GM12874 (cell line): ENCODE results near the gene ETFB.

Source experiments
- TF ChIP-seq, protein P1 (sequence below): IDR thresholded peaks from 2 replicates; pipeline ENCODE4 v1.5.1; 2011; ENCODE audit warnings: low read depth, mild to moderate bottlenecking, control low read depth, low read length, moderate library complexity; ENCODE audit not compliant: insufficient read depth

ETFB gene

DNA sequence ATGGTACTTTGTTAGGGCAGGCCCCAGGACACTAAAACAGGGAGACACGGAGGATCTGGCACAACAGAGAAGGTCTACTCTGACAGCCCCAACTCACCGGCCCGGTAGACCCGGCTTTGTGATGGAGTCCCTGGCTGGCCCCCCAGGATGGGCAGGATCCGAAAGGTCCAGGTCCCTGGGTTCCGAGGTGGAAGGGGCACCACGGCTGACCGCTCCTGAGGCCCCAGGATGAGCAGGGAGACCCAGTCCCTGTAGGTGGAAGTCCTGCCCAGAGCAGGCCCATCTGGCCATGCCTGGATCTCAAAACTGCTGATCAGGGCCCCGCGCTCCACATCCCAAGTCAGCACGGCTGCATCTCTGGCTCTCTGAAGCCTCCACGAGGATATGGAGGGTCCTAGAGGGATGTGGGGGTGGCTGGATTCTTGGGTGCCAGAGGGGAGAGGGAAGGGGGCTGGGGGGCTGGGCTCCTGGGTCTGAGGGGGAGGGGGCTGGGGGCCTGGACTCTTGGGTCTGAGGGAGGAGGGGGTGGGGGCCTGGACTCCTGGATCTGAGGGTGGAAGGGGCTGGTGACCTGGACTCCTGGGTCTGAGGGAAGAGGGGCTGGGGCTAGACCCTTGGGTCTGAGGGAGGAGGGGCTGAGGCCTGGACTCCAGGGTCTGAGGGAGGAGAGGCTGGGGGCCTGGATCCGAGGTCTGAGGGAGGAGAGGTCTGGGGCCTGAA lies 28.9 kb downstream of the ETFB start:
- TF ChIP-seq, protein P1, sequence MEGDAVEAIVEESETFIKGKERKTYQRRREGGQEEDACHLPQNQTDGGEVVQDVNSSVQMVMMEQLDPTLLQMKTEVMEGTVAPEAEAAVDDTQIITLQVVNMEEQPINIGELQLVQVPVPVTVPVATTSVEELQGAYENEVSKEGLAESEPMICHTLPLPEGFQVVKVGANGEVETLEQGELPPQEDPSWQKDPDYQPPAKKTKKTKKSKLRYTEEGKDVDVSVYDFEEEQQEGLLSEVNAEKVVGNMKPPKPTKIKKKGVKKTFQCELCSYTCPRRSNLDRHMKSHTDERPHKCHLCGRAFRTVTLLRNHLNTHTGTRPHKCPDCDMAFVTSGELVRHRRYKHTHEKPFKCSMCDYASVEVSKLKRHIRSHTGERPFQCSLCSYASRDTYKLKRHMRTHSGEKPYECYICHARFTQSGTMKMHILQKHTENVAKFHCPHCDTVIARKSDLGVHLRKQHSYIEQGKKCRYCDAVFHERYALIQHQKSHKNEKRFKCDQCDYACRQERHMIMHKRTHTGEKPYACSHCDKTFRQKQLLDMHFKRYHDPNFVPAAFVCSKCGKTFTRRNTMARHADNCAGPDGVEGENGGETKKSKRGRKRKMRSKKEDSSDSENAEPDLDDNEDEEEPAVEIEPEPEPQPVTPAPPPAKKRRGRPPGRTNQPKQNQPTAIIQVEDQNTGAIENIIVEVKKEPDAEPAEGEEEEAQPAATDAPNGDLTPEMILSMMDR: no peak

DNA sequence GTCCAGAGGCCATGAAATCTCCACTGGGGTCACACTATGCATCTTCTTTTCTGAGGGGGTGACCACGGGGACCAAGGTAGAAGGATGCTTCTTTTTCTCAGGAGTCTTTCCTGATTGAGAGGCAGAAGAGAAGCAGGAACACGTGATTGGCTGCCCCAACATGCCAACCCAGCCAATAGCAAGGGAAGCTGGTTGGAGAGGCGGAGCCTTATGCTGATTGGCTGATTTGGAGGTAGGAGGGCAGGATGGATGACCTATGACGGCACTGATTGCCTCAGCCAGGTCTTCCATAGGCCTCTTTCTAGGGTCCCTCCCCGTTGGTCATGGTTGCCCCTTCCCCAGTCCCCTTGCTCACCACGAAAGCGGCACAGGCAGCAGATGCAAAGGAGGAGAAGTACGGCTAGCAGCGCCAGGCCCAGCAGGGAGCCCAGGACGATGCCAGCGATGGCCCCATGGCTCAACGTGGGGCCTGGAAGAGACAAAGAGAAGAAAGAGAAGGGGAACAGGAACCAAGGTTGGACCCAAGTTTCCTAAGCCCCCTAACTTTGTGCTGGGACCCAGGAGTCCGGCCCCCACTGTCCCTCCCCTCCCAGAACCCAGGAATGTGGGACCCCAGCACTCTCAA lies 32.2 kb downstream of the ETFB start:
- TF ChIP-seq, protein P1: no peak

DNA sequence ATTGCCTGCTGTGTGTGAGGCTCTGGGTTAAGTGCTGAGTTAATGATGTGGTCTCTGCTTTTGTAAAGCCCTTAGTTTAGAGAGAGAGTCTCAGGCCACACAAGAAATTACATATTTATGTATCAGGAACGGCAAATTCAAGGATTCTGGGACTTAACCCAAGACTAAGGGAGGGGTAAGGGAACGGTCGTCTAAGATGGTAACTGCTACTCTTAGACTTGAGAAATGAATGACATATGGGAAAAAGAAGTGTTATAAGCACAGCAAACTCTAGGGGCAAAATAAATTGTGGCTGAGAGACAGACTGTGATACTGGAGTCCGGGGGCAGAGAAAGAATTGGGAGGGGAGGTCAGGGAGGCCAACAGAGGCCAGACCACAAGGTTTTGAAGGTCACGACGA lies 34.5 kb downstream of the ETFB start:
- TF ChIP-seq, protein P1: no peak

DNA sequence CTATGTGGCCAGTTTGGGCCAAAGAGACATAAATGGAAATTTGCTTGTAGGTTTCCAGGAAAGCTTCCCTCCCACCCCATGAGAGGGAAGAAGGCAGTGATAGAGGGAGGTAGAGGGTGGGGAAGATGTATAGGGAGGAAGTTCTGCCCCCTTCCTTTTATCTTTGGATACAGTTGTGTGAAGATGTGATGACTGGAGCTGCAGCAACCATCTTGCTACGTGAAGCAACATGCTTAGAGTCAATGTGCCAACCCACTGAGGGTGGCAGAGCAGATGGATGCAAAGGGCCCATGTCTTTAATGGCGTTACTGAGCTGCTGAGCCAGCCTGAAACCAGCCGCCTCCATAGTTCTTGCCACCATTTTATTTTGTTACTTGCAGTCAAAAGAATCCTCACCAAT lies 35.0 kb downstream of the ETFB start:
- TF ChIP-seq, protein P1: no peak

DNA sequence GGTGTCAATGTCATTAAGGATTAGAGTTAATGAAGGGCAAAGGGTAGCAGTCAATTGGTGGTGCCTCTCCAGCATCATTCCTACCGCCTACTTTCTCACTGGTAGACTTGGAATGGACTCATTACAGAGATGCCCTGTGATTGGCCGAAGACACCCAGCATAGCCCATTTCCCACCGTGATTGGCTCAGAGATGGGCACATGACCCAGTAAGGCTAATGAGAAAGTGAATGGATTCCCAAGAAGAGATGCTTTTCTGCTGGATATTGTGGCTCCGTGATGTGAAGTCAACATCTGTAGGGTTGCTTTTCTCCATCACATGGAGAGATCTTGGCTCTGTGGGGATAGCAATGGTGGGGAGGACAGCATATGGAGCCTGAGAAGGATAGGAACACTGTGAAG lies 35.8 kb downstream of the ETFB start:
- TF ChIP-seq, protein P1: no peak

DNA sequence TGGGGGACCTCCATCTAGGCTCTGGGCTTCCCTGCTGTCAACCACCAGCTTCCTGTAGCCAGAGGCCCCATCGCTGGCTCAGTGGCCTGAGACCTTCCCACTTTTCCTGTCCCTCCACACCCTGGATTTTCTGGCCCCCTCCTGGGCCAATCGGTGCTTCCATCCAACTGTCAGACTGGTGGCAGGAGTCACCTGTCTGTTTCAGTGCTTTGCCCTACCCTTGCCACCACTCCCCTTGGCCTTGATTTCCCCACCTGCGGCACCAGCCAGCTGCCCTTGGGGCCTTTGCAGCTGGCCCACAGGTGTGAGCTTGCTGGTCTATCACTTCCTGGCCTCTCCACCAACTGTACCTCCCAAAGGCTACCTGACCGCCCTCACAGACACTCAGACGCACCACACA lies 36.8 kb downstream of the ETFB start:
- TF ChIP-seq, protein P1: no peak

DNA sequence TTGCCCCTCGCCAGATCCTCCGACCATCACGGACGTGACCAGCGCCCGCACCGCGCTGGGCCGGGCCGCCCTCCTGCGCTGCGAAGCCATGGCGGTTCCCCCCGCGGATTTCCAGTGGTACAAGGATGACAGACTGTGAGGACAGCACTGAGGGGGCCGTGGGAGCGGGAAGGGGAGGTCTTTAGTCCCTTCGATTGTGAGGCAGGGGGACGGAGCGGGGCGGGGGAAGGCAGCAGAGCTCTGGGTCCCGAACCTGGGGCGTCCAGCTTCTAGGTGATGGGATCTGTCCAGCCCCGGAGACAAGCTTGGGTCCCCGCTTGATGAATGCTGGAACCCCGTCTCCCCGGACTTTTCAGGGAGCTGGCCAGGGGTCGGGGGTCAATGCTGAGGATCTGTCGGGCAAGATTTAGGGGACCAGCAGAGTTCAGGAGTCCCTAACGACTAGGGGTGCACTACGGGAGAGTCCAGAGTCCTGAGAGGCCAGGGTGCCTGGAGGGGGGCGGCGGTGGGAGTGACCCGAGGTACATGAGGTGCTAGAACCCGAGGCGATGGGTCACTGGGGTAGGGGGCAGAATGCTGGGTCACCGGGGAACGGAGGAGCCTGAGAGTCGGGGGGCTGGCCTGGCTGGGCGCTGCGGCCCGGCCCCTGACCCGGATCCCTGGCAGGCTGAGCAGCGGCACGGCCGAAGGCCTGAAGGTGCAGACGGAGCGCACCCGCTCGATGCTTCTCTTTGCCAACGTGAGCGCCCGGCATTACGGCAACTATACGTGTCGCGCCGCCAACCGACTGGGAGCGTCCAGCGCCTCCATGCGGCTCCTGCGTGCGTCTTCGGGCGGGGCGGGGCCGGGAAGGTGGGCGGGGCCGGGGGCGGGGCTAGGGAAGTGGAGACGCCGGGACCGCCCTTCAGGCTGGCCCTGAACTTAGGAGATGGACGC lies 38.9 kb downstream of the ETFB start:
- TF ChIP-seq, protein P1: peak; percentile 13; the same call in 1 of the 2 replicates
